Uterus (tissue), 4 donors: ENCODE results near the gene SIPA1L3. TPM values are rescaled to one million over a fixed set of nuclear protein-coding genes. Genes with fewer than 3 reads are reported as not detected.

Experiments
- DNase-seq, 2 donors: peaks; one replicate each; pipeline ENCODE4 v3.0.0-alpha.2; 2019 to 2020
- H3K27ac ChIP-seq, 2 donors: fragments of 200-600 bp; sonication (generic); 1 replicate in 1 of 2; 2 replicates in 1 of 2; pipeline ENCODE4 v1.5.1; 2016 to 2018
- H3K27me3 ChIP-seq, 2 donors: fragments of 200-600 bp; sonication (generic); one replicate each; pipeline ENCODE4 v1.5.1; 2018 to 2019; ENCODE audit warnings: control low read depth in 1 of 2
- H3K36me3 ChIP-seq, 2 donors: fragments of 200-600 bp; sonication (generic); one replicate each; pipeline ENCODE4 v1.5.1; 2019; ENCODE audit warnings: control low read depth in 1 of 2
- H3K4me1 ChIP-seq, 2 donors: fragments of 200-600 bp; sonication (generic); one replicate each; pipeline ENCODE4 v1.5.1; 2018 to 2019; ENCODE audit warnings: control low read depth in 1 of 2
- H3K4me3 ChIP-seq, 2 donors: fragments of 200-600 bp; sonication (generic); 1 replicate in 1 of 2; 2 replicates in 1 of 2; pipeline ENCODE4 v1.5.1; 2018 to 2019; ENCODE audit warnings: mild to moderate bottlenecking in 1 of 2
- H3K9me3 ChIP-seq, 2 donors: fragments of 200-600 bp; sonication (generic); one replicate each; pipeline ENCODE4 v1.5.1; 2019; ENCODE audit warnings: control low read depth in 1 of 2
- POLR2A ChIP-seq, 2 donors: fragments of 450-650 bp; IDR thresholded peaks; one replicate each; pipeline ENCODE4 v1.6.1; 2016; ENCODE audit warnings: antibody characterized with exemption in 2 of 2, mild to moderate bottlenecking in 1 of 2, moderate library complexity in 1 of 2
- intact Hi-C: fragments of 100-400 bp; cut with DNase I; formaldehyde crosslinking; loops from one replicate; pipeline ENCODE4 v1.15.1; 2023; ENCODE audit warnings: low total_unique reads
- total RNA-seq, 4 donors: library from RNA; depleted of rRNA in 3 of 4; stranded (reverse); fragments of >200 nt in 3 of 4; gene quantifications; one replicate each; pipeline versions ENCODE4 v1.1.0 to v1.2.4, GENCODE V29; 2014 to 2023
- TF ChIP-seq, protein P1 (sequence below), 4 experiments: fragments of 200-600 bp in 2 of 4; fragments of 450-650 bp in 2 of 4; sonication (generic) in 2 of 4; IDR thresholded peaks; one replicate each; pipeline ENCODE4 v1.5.1; 2016 to 2019; ENCODE audit warnings: antibody characterized with exemption in 4 of 4, mild to moderate bottlenecking in 2 of 4, moderate library complexity in 1 of 4
- donor health status: DM: yes; HTN: yes; CAD: no.

Gene SIPA1L3
- total RNA-seq, 4 donors from 2014 or later, result 11.5 to 41.8 (median 21.5) TPM

GRCh38 chr19:38031423-38031770 is 124.4 kb downstream of the SIPA1L3 start:
- Histone ChIP-seq H3K4me3 (no peak overlapping the region), H3K27me3 (no peaks in the 10 kb centered on the region), H3K27ac (no peak overlapping the region), H3K36me3 (no peaks in the 10 kb centered on the region), H3K4me1 (peaks cover 3 to 8% of the 10 kb centered on the region in 2 donors), H3K9me3 (no peaks in the 10 kb centered on the region)
- intact Hi-C loops, result no loop called here
- no peak for TF ChIP-seq POLR2A (IDR thresholded peaks at IDR 0.05)
- TF ChIP-seq, protein P1, sequence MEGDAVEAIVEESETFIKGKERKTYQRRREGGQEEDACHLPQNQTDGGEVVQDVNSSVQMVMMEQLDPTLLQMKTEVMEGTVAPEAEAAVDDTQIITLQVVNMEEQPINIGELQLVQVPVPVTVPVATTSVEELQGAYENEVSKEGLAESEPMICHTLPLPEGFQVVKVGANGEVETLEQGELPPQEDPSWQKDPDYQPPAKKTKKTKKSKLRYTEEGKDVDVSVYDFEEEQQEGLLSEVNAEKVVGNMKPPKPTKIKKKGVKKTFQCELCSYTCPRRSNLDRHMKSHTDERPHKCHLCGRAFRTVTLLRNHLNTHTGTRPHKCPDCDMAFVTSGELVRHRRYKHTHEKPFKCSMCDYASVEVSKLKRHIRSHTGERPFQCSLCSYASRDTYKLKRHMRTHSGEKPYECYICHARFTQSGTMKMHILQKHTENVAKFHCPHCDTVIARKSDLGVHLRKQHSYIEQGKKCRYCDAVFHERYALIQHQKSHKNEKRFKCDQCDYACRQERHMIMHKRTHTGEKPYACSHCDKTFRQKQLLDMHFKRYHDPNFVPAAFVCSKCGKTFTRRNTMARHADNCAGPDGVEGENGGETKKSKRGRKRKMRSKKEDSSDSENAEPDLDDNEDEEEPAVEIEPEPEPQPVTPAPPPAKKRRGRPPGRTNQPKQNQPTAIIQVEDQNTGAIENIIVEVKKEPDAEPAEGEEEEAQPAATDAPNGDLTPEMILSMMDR (IDR thresholded peaks at IDR 0.05), result no peak
- no peak for DNase-seq

DNA sequence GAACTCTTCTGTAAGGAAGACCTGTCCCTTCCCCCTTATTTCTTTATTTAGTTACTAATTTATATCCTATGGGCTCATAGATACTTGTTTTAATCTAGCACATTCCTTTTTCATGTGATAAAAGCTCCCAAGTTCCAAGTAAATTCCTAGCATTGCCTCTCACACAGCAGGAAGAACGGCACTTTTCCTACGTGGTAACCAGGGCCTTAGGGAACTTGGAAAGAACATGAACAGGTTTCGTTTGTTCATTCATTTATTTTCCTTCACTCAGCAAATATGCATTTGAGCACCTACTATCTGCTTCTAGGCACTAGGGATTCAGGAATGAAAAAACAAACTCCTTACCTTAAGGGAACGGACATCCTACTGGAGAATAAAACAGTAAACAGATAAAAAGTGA is 125.1 kb downstream of the SIPA1L3 start:
- Histone ChIP-seq H3K36me3 (no peaks in the 10 kb centered on the region), H3K27me3 (no peaks in the 10 kb centered on the region), H3K9me3 (no peaks in the 10 kb centered on the region), H3K4me1 (peaks cover 3 to 11% of the 10 kb centered on the region in 2 donors), H3K4me3 (no peak overlapping the region), H3K27ac (no peak overlapping the region)
- TF ChIP-seq, protein P1 (IDR thresholded peaks at IDR 0.05), result no peak
- TF ChIP-seq POLR2A (IDR thresholded peaks at IDR 0.05), result no peak
- no peak for DNase-seq
- intact Hi-C loops, result no loop called here

GRCh38 chr19:38032951-38033350 is 125.9 kb downstream of the SIPA1L3 start:
- DNase-seq, result no peak
- Histone ChIP-seq H3K36me3 (no peaks in the 10 kb centered on the region), H3K4me3 (no peak overlapping the region), H3K4me1 (peaks cover 3 to 11% of the 10 kb centered on the region in 2 donors), H3K27ac (no peak overlapping the region), H3K27me3 (no peaks in the 10 kb centered on the region), H3K9me3 (no peaks in the 10 kb centered on the region)
- TF ChIP-seq POLR2A (IDR thresholded peaks at IDR 0.05), result no peak
- TF ChIP-seq, protein P1 (IDR thresholded peaks at IDR 0.05), result no peak
- intact Hi-C loops, result no loop called here

DNA sequence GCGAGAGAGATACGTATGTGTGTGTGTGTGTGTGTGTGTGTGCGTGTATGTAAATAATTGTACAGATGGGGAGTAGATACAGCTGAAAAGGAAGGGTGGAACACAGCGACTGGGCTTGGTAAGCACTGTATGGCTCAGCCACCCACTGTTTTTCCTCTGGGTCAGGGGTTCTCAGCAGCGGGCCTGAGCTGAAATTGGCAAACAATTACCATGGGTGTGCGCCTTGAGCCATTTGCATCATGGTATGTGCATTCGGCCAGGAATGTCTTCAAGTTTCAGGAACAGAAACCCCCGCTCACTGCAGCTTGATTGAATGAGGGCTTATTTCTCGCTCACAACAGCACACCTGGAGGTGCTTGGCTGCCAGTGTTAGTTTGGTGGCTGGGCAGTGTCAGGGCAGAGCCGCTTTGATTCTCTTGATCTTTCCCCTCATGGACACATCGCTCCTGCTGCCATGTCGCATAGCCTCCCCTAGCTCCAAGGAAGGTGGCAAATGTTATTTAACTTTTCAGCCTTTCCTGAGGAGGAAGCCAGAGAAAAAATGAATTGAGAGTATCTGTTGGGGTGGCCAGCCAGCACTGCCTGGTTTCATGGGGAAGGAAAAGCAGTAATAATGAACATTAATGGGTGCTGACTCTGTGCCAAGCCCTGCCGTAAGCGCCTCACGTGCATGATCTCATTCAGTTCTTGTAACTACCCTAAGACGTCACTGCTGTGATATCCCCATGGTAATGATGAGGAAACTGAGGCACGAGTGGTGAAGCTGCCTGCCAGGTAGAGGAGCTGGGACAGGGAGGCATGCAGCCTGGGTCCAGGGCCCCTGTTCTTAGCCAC is 126.9 kb downstream of the SIPA1L3 start:
- Histone ChIP-seq H3K27ac (no peak overlapping the region), H3K4me1 (peaks cover 3 to 11% of the 10 kb centered on the region in 2 donors), H3K9me3 (no peaks in the 10 kb centered on the region), H3K27me3 (no peaks in the 10 kb centered on the region), H3K4me3 (no peak overlapping the region), H3K36me3 (no peaks in the 10 kb centered on the region)
- TF ChIP-seq POLR2A (IDR thresholded peaks at IDR 0.05), result no peak
- TF ChIP-seq, protein P1 (IDR thresholded peaks at IDR 0.05), result no peak
- DNase-seq, result no peak
- intact Hi-C loops, result no loop called here

- Histone ChIP-seq H3K27me3 (no peaks in the 10 kb centered on the region), H3K4me1 (peaks cover 3 to 11% of the 10 kb centered on the region in 2 donors), H3K36me3 (no peaks in the 10 kb centered on the region), H3K4me3 (no peak overlapping the region), H3K27ac (no peak overlapping the region), H3K9me3 (no peaks in the 10 kb centered on the region)
- intact Hi-C loops, result no loop called here
- no peak for DNase-seq
- TF ChIP-seq, protein P1 (IDR thresholded peaks at IDR 0.05), result no peak
- no peak for TF ChIP-seq POLR2A (IDR thresholded peaks at IDR 0.05)
Measured at GRCh38 chr19:38034492-38034860, 127.5 kb downstream of the SIPA1L3 start.
